Duodenal mucosa (tissue), 2 donors: ENCODE results near the gene PRDM2.

Source experiments
- H3K27ac ChIP-seq: one replicate; pipeline ENCODE4 v1.7.0; 2013; ENCODE audit warnings: low read depth, low read length
- H3K27me3 ChIP-seq, 2 donors: one replicate each; pipeline ENCODE4 v1.7.0; 2013; ENCODE audit warnings: low read length in 2 of 2, control low read depth in 1 of 2; ENCODE audit not compliant: insufficient read depth in 2 of 2, control insufficient read depth in 1 of 2
- H3K36me3 ChIP-seq, 2 donors: one replicate each; pipeline ENCODE4 v1.7.0; 2013; ENCODE audit warnings: low read length in 2 of 2, control low read depth in 1 of 2; ENCODE audit not compliant: insufficient read depth in 2 of 2, control insufficient read depth in 1 of 2
- H3K4me1 ChIP-seq, 2 donors: one replicate each; pipeline ENCODE4 v1.7.0; 2013; ENCODE audit warnings: low read length in 2 of 2, control low read depth in 1 of 2; ENCODE audit not compliant: insufficient read depth in 2 of 2, control insufficient read depth in 1 of 2
- H3K4me3 ChIP-seq, 2 donors: one replicate each; pipeline ENCODE4 v1.7.0; 2013; ENCODE audit warnings: low read length in 2 of 2, low read depth in 1 of 2
- H3K9ac ChIP-seq, 2 donors: one replicate each; pipeline ENCODE4 v1.7.0; 2013; ENCODE audit warnings: low read length in 2 of 2, low read depth in 1 of 2
- H3K9me3 ChIP-seq, 2 donors: one replicate each; pipeline ENCODE4 v1.7.0; 2013; ENCODE audit warnings: low read length in 2 of 2, control low read depth in 1 of 2; ENCODE audit not compliant: control insufficient read depth in 1 of 2

The PRDM2 gene

DNA sequence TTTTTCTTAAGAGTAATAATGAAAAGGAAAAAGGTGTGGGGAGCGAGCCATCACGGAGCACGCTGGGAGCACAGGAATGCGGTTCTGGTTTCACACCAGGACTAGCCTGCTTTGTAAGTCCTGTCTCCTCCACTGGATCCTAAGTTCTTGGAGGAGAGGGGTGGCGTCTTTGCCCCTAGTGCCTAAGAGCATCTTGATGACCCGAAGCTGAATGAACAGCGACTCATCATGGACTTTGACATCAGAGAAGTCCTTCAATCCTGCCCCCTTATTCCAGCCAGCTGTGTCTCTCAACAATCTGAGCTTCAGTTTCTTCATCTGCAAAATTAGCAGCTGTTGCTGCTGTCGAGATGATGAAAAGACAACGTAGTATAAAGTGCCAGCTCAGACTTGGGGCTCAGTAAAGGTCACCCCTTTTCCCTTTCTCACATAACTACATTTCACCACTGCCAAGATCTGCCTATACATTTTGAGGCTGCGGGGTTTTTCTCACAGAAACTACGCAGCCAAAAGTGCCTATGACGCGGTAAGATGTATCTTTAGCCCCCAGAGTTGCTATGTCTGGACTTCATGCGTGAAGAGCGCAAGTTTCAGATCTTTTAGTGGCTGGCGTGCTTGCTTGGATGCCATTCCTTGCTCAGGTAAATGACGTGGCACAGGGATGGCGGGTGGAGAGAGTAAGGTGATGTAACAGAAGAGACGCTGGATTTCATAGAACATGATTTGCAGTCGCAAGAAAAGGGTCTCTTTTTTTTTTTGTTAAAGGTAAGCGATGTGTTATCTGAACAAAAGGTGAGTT is 4.9 kb upstream of the PRDM2 start:
- Histone ChIP-seq H3K27ac (no peak overlapping the region), H3K9ac (no peak overlapping the region), H3K27me3 (peaks cover 0 to 12% of the 10 kb centered on the region in 2 donors), H3K9me3 (no peaks in the 10 kb centered on the region), H3K4me3 (no peak overlapping the region), H3K36me3 (no peaks in the 10 kb centered on the region), H3K4me1 (peaks cover 4 to 6% of the 10 kb centered on the region in 2 donors)

- H3K9me3 ChIP-seq, result no peaks in the 10 kb centered on the region
- H3K36me3 ChIP-seq, result no peaks in the 10 kb centered on the region
- H3K4me1 ChIP-seq, result peaks cover 4 to 6% of the 10 kb centered on the region in 2 donors
- no peak overlapping the region for H3K27ac ChIP-seq
- no peak overlapping the region for H3K4me3 ChIP-seq
- H3K9ac ChIP-seq, result no peak overlapping the region
- peaks cover 0 to 12% of the 10 kb centered on the region in 2 donors for H3K27me3 ChIP-seq
Observed at GRCh38 chr1:13697738-13698137, 2.2 kb upstream of the PRDM2 start.

DNA sequence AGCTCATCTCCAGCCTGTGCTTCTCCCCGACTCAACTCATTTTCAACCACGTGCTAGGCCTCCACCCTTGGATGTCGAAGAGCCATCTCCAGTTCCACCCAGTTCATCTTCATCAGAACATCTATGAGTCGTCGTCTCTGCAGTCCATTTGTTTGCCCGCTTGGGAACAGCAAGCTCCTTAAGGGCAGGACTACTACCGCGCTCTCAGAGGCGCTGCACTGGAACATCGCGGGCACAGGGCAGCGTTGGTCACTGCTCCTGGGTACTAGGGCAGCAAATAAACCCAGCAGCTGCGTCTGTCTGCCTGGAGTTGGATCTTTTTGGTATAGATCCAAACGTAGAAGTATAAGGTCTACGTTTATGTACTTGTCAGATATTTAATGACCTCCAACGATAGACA is 478 bp upstream of the PRDM2 start:
- peaks cover 0 to 12% of the 10 kb centered on the region in 2 donors for H3K27me3 ChIP-seq
- peaks cover 4 to 6% of the 10 kb centered on the region in 2 donors for H3K4me1 ChIP-seq
- peak overlapping the region; percentile 73 to 86 for H3K4me3 ChIP-seq
- H3K9ac ChIP-seq, result peak overlapping the region; percentile 60 to 67
- peak overlapping the region; percentile 78 for H3K27ac ChIP-seq
- H3K9me3 ChIP-seq, result no peaks in the 10 kb centered on the region
- no peaks in the 10 kb centered on the region for H3K36me3 ChIP-seq

- no peaks in the 10 kb centered on the region for H3K36me3 ChIP-seq
- peaks cover 4 to 6% of the 10 kb centered on the region in 2 donors for H3K4me1 ChIP-seq
- peaks cover 0 to 4% of the 10 kb centered on the region in 2 donors for H3K27me3 ChIP-seq
- peak overlapping the region; percentile 41 for H3K27ac ChIP-seq
- no peaks in the 10 kb centered on the region for H3K9me3 ChIP-seq
- peak overlapping the region; percentile 40 to 67 for H3K9ac ChIP-seq
- H3K4me3 ChIP-seq, result peak overlapping the region; percentile 73 to 81
Observed at GRCh38 chr1:13700521-13701270, 708 bp downstream of the PRDM2 start.

- peaks cover 6 to 8% of the 10 kb centered on the region in 2 donors for H3K4me1 ChIP-seq
- no peaks in the 10 kb centered on the region for H3K36me3 ChIP-seq
- H3K9me3 ChIP-seq, result no peaks in the 10 kb centered on the region
- no peaks in the 10 kb centered on the region for H3K27me3 ChIP-seq
- H3K4me3 ChIP-seq, result peak overlapping the region in 1 of 2 donors; percentile 81
- H3K27ac ChIP-seq, result peak overlapping the region; percentile 41
- H3K9ac ChIP-seq, result peak overlapping the region in 1 of 2 donors; percentile 67
Observed at GRCh38 chr1:13701271-13701640, 1.3 kb downstream of the PRDM2 start.

DNA sequence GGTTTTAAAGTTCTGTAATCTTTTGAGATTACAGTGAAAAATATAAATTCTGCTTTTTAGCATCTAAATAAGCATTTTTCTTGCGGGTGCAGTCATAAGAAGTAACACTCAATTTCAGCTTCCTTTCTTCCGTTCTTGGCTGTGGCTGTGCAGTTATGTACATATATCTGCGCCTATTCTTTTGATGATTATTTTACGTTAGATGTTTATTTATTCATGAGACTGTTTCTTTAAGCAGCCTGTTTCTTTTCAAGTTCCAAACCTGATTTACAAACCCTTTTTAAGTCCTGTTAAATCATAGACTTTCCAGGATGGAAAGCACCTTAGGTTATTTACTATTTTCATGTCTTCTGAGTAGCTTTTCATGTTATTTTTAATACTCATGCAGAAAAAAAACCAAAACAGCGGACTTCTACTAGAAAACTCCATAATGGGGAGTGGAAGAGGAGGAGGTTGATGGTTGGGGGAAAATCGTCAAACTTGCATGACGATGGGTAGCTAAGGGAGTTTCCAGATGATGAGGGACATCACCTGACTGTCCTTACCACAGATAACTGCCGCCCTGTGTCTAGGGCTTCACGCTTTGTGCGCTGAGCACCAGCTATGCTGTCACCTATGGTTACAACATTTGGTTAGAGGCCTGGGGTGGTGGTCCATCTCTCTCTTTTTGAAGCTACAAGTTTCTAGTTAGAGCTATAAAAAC is 2.6 kb downstream of the PRDM2 start:
- no peak overlapping the region for H3K27ac ChIP-seq

DNA sequence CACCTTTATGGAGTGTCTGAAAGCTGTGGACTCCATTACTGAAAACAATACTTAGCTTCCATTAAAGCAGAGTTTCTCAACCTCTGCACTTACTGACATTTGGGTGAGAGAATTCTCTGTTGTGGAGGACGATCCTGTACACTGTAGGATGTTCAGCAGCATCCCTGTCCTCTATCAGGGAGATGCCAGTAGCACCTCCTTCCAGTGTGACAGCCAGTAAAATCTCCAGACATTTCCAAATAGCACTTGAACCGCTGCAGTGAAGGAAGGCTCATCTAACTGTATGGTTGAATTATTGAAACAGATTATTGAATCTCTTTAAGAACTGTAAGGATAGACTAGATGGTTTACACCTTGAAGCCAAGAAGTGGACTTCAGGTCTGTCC is 3.1 kb downstream of the PRDM2 start:
- Histone ChIP-seq H3K4me3 (no peak overlapping the region), H3K4me1 (peaks cover 6 to 13% of the 10 kb centered on the region in 2 donors), H3K27ac (no peak overlapping the region), H3K9ac (no peak overlapping the region), H3K36me3 (no peaks in the 10 kb centered on the region), H3K27me3 (no peaks in the 10 kb centered on the region), H3K9me3 (no peaks in the 10 kb centered on the region)

More for the DNA sequence above, 2.6 kb downstream of the PRDM2 start:
- Histone ChIP-seq H3K9ac (no peak overlapping the region), H3K36me3 (no peaks in the 10 kb centered on the region), H3K4me3 (peak overlapping the region in 1 of 2 donors; percentile 4), H3K9me3 (no peaks in the 10 kb centered on the region), H3K4me1 (peaks cover 6 to 10% of the 10 kb centered on the region in 2 donors), H3K27me3 (no peaks in the 10 kb centered on the region)

DNA sequence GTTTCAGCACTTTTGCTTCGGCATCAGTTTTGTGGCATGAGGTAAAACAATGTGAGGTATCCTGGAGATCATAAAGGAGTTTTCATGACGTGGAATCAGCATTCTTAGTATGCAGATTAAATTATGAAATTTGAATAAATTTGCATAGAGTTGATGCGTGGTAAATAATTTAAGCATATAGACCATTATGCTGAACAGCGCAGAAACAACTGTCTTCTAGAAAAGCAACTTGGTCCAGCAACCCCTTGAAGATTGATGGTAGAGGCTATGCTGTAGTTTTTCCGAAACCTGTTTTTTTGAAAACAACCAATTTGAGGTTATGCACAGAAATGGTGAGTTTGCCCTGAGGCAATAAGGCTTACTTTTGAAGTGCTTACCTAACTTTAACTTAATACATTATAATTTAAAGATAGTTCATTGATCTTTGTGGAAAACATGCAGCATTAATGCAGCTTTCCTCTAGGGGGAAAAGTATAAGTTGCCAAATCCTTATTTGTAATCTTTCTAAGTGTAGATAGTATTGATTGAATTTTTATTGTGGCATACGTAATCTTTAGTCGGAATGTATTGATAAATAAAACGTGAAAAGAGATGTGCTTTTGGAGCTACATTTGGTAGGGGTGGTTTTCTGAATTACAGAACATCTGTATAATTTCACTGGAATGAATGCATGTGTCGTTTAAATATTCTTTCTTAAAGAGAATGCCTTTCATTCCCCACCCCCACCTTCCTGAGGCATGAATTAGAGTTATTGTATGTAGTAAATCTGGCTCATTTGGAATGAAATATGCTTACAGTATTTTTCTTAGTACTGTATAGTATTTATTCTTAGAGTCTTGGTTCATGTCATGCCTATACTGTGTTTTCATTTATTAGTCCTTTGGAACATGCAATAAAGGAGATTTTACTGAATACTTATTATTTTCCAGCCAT is 3.8 kb downstream of the PRDM2 start:
- Histone ChIP-seq H3K4me1 (peaks cover 6 to 20% of the 10 kb centered on the region in 2 donors), H3K27me3 (no peaks in the 10 kb centered on the region), H3K36me3 (no peaks in the 10 kb centered on the region)

DNA sequence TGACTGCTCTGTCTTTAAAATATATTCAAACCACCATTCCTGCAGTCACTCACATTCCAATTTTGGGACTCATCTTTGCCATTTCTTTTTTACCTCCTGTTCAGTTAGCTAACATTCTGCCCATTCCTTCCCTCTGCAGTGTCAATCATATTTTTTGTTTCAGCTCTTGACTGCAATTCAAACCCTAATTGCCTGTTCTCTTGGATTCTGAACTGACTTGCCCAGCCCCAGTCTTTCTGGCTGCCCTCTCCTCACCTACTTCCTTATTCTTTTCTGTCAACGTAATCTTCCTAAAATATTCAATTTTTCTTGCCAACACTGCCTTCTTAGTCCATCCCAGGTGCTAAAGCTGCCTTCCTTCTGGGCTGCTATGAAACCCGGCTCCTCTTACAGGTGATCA is 6.1 kb downstream of the PRDM2 start:
- Histone ChIP-seq H3K9ac (no peak overlapping the region), H3K36me3 (no peaks in the 10 kb centered on the region), H3K27ac (no peak overlapping the region), H3K4me1 (peaks cover 3 to 26% of the 10 kb centered on the region in 2 donors), H3K27me3 (no peaks in the 10 kb centered on the region), H3K9me3 (no peaks in the 10 kb centered on the region), H3K4me3 (no peak overlapping the region)

More for the DNA sequence above, 3.8 kb downstream of the PRDM2 start:
- Histone ChIP-seq H3K9ac (no peak overlapping the region), H3K27ac (no peak overlapping the region), H3K9me3 (no peaks in the 10 kb centered on the region), H3K4me3 (no peak overlapping the region)
